ENCODE measurements around the gene RIMS4. TPM values are rescaled to one million over a fixed set of nuclear protein-coding genes. Genes with fewer than 3 reads are reported as not detected.

The RIMS4 gene
- polyA plus RNA-seq, 3 donors: not detected

GRCh38 chr20:44830523-44830922 lies 20.2 kb upstream of the RIMS4 start:
- no peak overlapping the region for H3K4me3 ChIP-seq (replicated peaks in 1 of 3; ENCODE audit: low read depth in 2 of 3, low read length in 3 of 3)
- H3K4me1 ChIP-seq (ENCODE audit: control insufficient read depth in 1 of 2, insufficient read depth in 2 of 2, low read length in 2 of 2): no peaks in the 10 kb centered on the region
- no peak for DNase-seq
- TF ChIP-seq CTCF (IDR thresholded peaks at IDR 0.05): no peak
- Mint-ChIP-seq H3K27me3 (ENCODE audit: low read depth in 3 of 3) (peaks cover 5 to 41% (median 13%) of the 10 kb centered on the region in 3 donors), H3K4me3 (no peak overlapping the region), H3K27ac (no peak overlapping the region), H3K9me3 (peaks cover 0 to 6% (median 0%) of the 10 kb centered on the region in 7 donors), H3K36me3 (no peaks in the 10 kb centered on the region), H3K4me1 (no peaks in the 10 kb centered on the region)
- H3K9me3 ChIP-seq (replicated peaks in 1 of 2; ENCODE audit: control insufficient read depth in 1 of 2, insufficient read depth in 1 of 2, low read length in 2 of 2): no peaks in the 10 kb centered on the region
- intact Hi-C loops (cut with micrococcal nuclease): no loop called here
- H3K4me2 ChIP-seq (replicated peaks; ENCODE audit: extremely low read depth, low read length, poor library complexity, severe bottlenecking): no peak overlapping the region
- H3K27me3 ChIP-seq (ENCODE audit: control insufficient read depth in 2 of 2, insufficient read depth in 2 of 2, low read length in 2 of 2): peaks cover 0 to 25% of the 10 kb centered on the region in 2 donors
- no peak overlapping the region for H3K9ac ChIP-seq (ENCODE audit: insufficient read depth, low read length, poor library complexity, severe bottlenecking)
- no peaks in the 10 kb centered on the region for H3K36me3 ChIP-seq (replicated peaks in 1 of 2; ENCODE audit: control insufficient read depth in 1 of 2, insufficient read depth in 2 of 2, low read length in 2 of 2)
- H3K27ac ChIP-seq (ENCODE audit: low read depth in 1 of 2, low read length in 2 of 2): no peak overlapping the region
- H2AFZ ChIP-seq (ENCODE audit: insufficient read depth, low read depth, low read length, poor library complexity, severe bottlenecking): no peak overlapping the region
- H4K20me1 ChIP-seq (ENCODE audit: insufficient read depth, low read length): no peaks in the 10 kb centered on the region
- H3K79me2 ChIP-seq (ENCODE audit: insufficient read depth, low read length): no peaks in the 10 kb centered on the region

GRCh38 chr20:44829688-44830087 lies 19.3 kb upstream of the RIMS4 start:
- no peaks in the 10 kb centered on the region for H3K36me3 ChIP-seq (replicated peaks in 1 of 2; ENCODE audit: control insufficient read depth in 1 of 2, insufficient read depth in 2 of 2, low read length in 2 of 2)
- H3K36me3 Mint-ChIP-seq: no peaks in the 10 kb centered on the region
- H4K20me1 ChIP-seq (ENCODE audit: insufficient read depth, low read length): no peaks in the 10 kb centered on the region
- H3K4me3 Mint-ChIP-seq: no peak overlapping the region
- H3K27me3 ChIP-seq (ENCODE audit: control insufficient read depth in 2 of 2, insufficient read depth in 2 of 2, low read length in 2 of 2): peaks cover 0 to 26% of the 10 kb centered on the region in 2 donors
- TF ChIP-seq CTCF (IDR thresholded peaks at IDR 0.05): no peak
- peaks cover 0 to 9% (median 3%) of the 10 kb centered on the region in 7 donors for H3K9me3 Mint-ChIP-seq
- H3K4me1 ChIP-seq (ENCODE audit: control insufficient read depth in 1 of 2, insufficient read depth in 2 of 2, low read length in 2 of 2): no peaks in the 10 kb centered on the region
- H3K9me3 ChIP-seq (replicated peaks in 1 of 2; ENCODE audit: control insufficient read depth in 1 of 2, insufficient read depth in 1 of 2, low read length in 2 of 2): no peaks in the 10 kb centered on the region
- no peak overlapping the region for H3K27ac Mint-ChIP-seq
- peaks cover 5 to 38% (median 13%) of the 10 kb centered on the region in 3 donors for H3K27me3 Mint-ChIP-seq (ENCODE audit: low read depth in 3 of 3)
- no peak overlapping the region for H3K9ac ChIP-seq (ENCODE audit: insufficient read depth, low read length, poor library complexity, severe bottlenecking)
- WGBS (ENCODE audit: insufficient coverage): 78% methylated on average over 4 of the region's 5 CpGs
- H3K79me2 ChIP-seq (ENCODE audit: insufficient read depth, low read length): no peaks in the 10 kb centered on the region
- intact Hi-C loops (cut with micrococcal nuclease): no loop called here
- DNase-seq: no peak
- H2AFZ ChIP-seq (ENCODE audit: insufficient read depth, low read depth, low read length, poor library complexity, severe bottlenecking): no peak overlapping the region
- H3K4me2 ChIP-seq (replicated peaks; ENCODE audit: extremely low read depth, low read length, poor library complexity, severe bottlenecking): no peak overlapping the region
- H3K4me1 Mint-ChIP-seq: no peaks in the 10 kb centered on the region
- H3K27ac ChIP-seq (ENCODE audit: low read depth in 1 of 2, low read length in 2 of 2): no peak overlapping the region
- no peak overlapping the region for H3K4me3 ChIP-seq (replicated peaks in 1 of 3; ENCODE audit: low read depth in 2 of 3, low read length in 3 of 3)

Measured in CD14-positive monocyte (primary cell).